A172 (cell line): ENCODE results near the gene RIPPLY3. TPM values are rescaled to one million over a fixed set of nuclear protein-coding genes. Genes with fewer than 3 reads are reported as not detected.
"Not testable (repeated sequence)": the region's sequence is repeated elsewhere in the genome, so short reads cannot be mapped to it uniquely, and the experiment has no call there.

Source experiments
- DNase-seq: peaks from one replicate; pipeline ENCODE4 v3.0.0-alpha.2; 2015; ENCODE audit warnings: low spot score
- total RNA-seq: library from RNA; depleted of rRNA; stranded (reverse); fragments of >200 nt; shearing (Covaris generic); gene quantifications from 2 replicates; pipeline ENCODE4 v1.2.3, GENCODE V29; 2014

RIPPLY3 gene
- total RNA-seq, 1 experiment from 2014 or later = 0.43 TPM

GRCh38 chr21:36981049-36981391 lies 25.5 kb upstream of the RIPPLY3 start:
- DNase-seq = no peak

GRCh38 chr21:36981977-36982700 lies 24.4 kb upstream of the RIPPLY3 start:
- no peak for DNase-seq

GRCh38 chr21:36985751-36986594 lies 20.5 kb upstream of the RIPPLY3 start:
- DNase-seq = no peak

GRCh38 chr21:36987845-36988244 lies 18.7 kb upstream of the RIPPLY3 start:
- DNase-seq = no peak

GRCh38 chr21:36988536-36988935 lies 18.0 kb upstream of the RIPPLY3 start:
- no peak for DNase-seq

GRCh38 chr21:36989199-36989698 lies 17.3 kb upstream of the RIPPLY3 start:
- not testable (repeated sequence) for DNase-seq

- DNase-seq = peak; percentile 86
Measured at GRCh38 chr21:36989699-36990507, 16.6 kb upstream of the RIPPLY3 start.

GRCh38 chr21:36990508-36991205 lies 15.8 kb upstream of the RIPPLY3 start:
- DNase-seq = no peak

GRCh38 chr21:36992671-36993070 lies 13.8 kb upstream of the RIPPLY3 start:
- no peak for DNase-seq

- no peak for DNase-seq
Measured at GRCh38 chr21:36994501-36995158, 11.9 kb upstream of the RIPPLY3 start.

GRCh38 chr21:36995285-36995684 lies 11.2 kb upstream of the RIPPLY3 start:
- DNase-seq = not testable (repeated sequence)

- DNase-seq = no peak
Measured at GRCh38 chr21:36999131-36999898, 7.2 kb upstream of the RIPPLY3 start.

- no peak for DNase-seq
Measured at GRCh38 chr21:37000381-37000780, 6.1 kb upstream of the RIPPLY3 start.

- no peak for DNase-seq
Measured at GRCh38 chr21:37001441-37001840, 5.1 kb upstream of the RIPPLY3 start.

- not testable (repeated sequence) for DNase-seq
Measured at GRCh38 chr21:37002851-37003250, 3.7 kb upstream of the RIPPLY3 start.

GRCh38 chr21:37003917-37004316 lies 2.6 kb upstream of the RIPPLY3 start:
- not testable (repeated sequence) for DNase-seq

GRCh38 chr21:37005548-37006485 lies 685 bp upstream of the RIPPLY3 start:
- DNase-seq = no peak

- DNase-seq = no peak
Measured at GRCh38 chr21:37008724-37009123, 2.2 kb downstream of the RIPPLY3 start.
